Measurements from ENCODE around the gene CASTOR2.

DNA sequence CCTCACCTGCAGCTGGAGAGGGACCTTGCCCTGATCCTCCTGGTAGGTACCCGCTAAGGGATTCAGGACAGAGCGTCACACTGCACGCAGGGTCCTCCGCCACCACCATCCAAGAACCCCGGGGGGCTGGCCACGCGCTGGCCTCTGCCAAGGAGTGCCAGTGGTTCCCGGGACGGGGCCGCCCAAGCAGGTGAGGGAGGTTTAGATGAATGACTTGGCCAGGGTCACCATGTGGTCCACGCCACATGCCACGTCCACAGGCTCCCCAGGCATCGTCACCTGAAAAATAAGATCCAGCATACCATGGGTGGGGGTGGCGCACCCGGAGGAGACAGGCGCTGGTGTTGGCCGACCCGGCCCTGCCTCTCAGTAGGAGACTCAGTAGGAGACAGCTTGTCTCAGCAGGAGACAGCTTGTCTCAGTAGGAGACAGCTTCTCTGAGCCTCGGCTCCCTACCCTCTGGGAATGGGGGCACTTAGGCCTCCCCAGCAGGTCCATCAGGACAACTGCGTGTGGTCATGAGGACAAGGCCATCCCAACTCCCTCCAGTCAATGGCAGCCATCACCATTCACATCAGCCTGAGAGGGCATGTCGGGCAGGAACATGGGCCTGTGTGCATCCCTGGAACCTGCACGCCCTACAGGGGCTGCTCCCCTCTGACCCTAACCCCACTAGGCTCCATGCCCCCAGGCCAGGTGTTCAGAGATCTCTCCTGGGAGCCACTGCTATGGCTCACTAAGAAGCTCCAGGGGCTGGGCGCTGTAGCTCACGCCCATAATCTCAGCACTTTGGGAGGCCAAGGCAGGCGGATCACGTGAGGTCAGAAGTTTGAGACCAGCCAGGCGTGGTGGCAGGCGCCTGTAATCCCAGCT is 78.6 kb downstream of the CASTOR2 start:
- TF ChIP-seq, protein P1, sequence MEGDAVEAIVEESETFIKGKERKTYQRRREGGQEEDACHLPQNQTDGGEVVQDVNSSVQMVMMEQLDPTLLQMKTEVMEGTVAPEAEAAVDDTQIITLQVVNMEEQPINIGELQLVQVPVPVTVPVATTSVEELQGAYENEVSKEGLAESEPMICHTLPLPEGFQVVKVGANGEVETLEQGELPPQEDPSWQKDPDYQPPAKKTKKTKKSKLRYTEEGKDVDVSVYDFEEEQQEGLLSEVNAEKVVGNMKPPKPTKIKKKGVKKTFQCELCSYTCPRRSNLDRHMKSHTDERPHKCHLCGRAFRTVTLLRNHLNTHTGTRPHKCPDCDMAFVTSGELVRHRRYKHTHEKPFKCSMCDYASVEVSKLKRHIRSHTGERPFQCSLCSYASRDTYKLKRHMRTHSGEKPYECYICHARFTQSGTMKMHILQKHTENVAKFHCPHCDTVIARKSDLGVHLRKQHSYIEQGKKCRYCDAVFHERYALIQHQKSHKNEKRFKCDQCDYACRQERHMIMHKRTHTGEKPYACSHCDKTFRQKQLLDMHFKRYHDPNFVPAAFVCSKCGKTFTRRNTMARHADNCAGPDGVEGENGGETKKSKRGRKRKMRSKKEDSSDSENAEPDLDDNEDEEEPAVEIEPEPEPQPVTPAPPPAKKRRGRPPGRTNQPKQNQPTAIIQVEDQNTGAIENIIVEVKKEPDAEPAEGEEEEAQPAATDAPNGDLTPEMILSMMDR (IDR thresholded peaks at IDR 0.05): no peak
- TF ChIP-seq, protein P2, sequence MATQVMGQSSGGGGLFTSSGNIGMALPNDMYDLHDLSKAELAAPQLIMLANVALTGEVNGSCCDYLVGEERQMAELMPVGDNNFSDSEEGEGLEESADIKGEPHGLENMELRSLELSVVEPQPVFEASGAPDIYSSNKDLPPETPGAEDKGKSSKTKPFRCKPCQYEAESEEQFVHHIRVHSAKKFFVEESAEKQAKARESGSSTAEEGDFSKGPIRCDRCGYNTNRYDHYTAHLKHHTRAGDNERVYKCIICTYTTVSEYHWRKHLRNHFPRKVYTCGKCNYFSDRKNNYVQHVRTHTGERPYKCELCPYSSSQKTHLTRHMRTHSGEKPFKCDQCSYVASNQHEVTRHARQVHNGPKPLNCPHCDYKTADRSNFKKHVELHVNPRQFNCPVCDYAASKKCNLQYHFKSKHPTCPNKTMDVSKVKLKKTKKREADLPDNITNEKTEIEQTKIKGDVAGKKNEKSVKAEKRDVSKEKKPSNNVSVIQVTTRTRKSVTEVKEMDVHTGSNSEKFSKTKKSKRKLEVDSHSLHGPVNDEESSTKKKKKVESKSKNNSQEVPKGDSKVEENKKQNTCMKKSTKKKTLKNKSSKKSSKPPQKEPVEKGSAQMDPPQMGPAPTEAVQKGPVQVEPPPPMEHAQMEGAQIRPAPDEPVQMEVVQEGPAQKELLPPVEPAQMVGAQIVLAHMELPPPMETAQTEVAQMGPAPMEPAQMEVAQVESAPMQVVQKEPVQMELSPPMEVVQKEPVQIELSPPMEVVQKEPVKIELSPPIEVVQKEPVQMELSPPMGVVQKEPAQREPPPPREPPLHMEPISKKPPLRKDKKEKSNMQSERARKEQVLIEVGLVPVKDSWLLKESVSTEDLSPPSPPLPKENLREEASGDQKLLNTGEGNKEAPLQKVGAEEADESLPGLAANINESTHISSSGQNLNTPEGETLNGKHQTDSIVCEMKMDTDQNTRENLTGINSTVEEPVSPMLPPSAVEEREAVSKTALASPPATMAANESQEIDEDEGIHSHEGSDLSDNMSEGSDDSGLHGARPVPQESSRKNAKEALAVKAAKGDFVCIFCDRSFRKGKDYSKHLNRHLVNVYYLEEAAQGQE (IDR thresholded peaks at IDR 0.05; ENCODE audit: insufficient read depth in 1 of 2, low read depth in 2 of 2, low read length in 1 of 2): no peak
- TF ChIP-seq POLR2AphosphoS5 (IDR thresholded peaks at IDR 0.05; ENCODE audit: low read depth, low read length): no peak
- TF ChIP-seq TCF7L2 (IDR thresholded peaks at IDR 0.05; ENCODE audit: low read depth, low read length): no peak

Data from Panc1 (cell line).